CD4-positive, alpha-beta T cell treated with Interleukin-21 for 1 hour (primary cell): Measurements from ENCODE around the gene GOLM1.
A peak's percentile ranks its signal among the peaks of the same experiment; 100 is the strongest.
"Not testable (repeated sequence)": the region's sequence is repeated elsewhere in the genome, so short reads cannot be mapped to it uniquely, and the experiment has no call there.

Source experiments
- DNase-seq: peaks from one replicate; pipeline ENCODE4 v3.0.0-alpha.2; 2020

GOLM1 gene, protein sequence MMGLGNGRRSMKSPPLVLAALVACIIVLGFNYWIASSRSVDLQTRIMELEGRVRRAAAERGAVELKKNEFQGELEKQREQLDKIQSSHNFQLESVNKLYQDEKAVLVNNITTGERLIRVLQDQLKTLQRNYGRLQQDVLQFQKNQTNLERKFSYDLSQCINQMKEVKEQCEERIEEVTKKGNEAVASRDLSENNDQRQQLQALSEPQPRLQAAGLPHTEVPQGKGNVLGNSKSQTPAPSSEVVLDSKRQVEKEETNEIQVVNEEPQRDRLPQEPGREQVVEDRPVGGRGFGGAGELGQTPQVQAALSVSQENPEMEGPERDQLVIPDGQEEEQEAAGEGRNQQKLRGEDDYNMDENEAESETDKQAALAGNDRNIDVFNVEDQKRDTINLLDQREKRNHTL

DNA sequence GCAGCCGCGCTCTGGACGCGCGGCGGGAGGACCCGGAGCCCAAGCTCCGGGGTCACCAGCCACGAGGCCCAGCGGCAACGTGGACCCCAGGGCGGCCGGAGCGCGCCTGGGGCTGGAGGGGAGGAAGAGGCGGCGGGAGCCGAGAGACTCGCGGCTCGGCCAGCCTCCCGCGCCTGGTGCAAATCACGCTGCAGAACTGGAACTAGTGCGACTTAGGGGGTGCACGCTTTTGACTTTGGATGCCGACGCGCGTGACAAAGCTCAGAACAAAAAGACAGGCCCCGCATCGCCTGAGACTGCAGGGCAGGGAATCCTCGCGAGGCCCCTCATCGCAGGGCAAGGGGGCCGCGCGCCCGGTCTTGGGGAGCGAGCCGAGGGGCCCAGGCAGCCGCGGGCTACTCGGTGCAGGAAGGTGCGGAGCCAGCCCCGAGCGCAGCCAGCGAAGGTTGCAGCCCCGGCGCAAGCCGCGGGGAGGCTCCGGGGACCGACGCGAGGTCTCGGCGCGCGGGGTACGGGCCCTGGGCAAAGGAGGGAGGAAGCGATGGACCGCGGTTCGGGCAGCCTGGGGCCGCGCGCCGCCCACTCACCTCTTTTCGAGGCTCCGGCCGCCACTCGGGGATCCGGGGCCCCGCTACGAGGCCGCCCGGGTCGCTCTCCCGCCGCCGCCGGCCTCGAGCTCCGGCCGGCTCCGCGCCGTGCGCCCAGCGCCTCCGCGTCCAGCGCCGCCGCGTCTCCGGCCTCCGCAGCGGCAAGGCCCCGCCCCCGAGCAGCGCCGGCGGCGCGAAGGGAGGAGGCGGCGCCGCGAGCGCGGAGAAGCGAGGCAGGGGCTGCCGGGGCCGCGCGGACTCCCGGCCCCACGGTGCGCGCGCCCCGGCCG, at the start of gene GOLM1:
Gene GOLM1, minus strand, starts transcription at position 735 of the 877 bp plus-strand sequence. CDS start 20,238 bp downstream, outside the sequence.
- DNase-seq: peak; percentile 8

DNA sequence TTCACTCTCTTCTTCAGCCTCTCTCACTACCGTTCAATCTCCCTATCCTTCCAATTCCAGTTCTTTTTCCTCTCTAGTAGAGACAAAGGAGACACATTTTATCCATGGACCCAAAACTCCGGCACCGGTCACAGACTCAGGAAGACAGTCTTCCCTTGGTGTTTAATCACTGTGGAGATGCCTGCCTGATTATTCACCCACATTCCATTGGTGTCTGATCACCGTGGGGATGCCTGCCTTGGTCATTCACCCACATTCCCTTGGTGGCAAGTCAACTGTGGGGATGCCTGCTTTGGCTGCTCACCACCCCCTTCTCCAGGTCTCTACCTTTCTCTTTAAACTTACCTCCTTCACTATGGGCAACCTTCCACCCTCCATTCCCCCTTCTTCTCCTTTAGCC, 47.3 kb upstream of the GOLM1 start:
- not testable (repeated sequence) for DNase-seq

DNA sequence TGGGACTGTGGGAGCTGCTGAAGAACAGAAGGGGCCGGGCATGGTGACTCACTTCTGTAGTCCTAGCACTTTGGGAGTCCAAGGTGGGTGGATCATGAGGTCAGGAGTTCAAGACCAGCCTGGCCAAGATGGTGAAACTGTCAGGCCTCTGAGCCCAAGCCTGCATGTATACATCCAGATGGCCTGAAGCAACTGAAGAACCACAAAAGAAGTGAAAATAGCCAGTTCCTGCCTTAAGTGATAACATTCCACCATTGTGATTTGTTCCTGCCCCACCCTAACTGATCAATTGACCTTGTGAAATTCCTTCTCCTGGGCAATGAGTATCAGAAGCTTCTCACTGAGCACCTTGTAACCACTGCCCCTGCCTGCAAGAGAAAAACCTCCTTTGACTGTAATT, 46.6 kb upstream of the GOLM1 start:
- DNase-seq: not testable (repeated sequence)

DNA sequence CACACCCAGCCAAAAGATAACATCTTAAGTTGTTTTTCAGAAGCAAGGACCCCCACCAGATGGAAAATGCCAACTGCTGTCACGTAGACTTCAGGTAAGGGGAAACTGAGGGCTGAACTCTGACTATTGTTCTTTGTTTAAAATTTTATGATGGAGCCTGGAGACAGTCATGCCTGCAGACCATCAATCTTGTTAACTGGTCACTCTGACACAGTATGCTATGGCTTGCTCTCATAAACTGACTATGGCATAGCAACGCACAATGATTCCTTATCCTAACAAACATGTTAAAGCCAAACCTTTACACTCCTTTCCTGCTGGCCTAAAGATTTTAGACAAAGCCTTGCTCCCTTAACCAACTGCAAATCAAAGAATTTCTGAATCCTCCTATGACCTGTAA, 43.6 kb upstream of the GOLM1 start:
- no peak for DNase-seq

GRCh38 chr9:86141843-86142242, 42.5 kb upstream of the GOLM1 start:
- no peak for DNase-seq

DNA sequence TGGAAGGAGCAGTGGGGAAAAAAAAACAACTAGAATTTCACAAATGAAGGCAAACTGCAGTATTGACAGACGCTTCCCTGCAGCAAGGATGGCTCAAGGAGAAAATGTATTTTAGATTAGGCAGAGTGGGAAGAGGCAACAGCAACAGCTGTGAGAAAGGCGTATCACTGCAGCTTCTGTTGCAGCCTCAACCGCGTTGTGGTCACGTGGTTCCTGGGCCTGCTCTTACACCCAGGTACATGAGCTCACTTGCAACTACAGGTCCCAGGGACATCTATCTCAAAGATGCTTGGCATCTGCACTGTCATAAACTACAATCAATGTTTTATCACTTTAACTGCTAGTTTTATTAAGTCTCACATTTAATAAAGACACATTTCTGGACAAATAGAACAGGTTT, 36.0 kb upstream of the GOLM1 start:
- DNase-seq: no peak

DNA sequence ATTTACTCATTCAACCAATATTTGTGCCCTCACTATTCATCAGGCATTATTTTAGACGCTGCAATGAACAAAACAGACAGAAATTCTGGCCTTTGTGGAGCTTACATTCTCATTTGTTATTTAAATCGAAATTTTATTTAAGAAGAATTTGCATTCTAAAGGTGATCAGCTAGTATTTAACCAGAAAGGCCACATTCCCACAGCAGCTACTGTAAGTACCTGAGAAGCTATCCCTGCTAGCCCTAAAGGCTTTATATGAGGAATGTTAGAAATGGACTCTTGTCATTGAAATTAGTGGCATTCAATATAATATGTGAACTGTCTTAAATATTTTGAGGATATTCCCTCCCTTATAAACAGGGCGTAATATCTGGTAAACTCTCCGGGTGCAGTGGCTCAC, 35.0 kb upstream of the GOLM1 start:
- no peak for DNase-seq

DNA sequence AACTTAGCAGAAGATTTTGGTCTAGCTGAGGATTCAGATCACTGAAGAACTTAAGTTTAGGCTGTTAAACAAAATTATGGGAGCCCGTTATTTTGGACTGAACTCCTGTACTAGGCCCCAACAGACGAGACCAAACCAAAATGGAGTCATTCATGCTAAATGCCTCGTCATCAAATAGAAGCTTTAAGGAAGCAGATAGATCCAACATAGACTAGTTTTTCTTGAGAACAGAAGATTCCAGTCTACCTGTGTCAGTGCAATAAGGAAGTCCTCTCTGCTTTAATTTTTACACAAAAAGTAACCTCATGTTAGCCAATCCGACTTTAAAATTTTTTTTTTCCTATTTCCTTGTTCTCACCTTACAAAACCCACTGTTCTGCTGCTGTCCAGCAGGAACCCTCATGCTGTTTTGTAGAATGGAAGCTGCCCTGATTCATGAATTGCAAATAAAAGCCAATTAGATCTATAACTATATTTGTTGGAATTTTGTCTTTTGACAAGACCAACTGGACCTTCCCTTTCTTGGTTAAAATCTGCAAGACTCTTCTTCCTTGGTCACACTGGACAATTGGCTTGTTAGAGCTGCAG, 29.0 kb upstream of the GOLM1 start:
- no peak for DNase-seq

GRCh38 chr9:86126998-86127972, 27.9 kb upstream of the GOLM1 start:
- DNase-seq: no peak

DNA sequence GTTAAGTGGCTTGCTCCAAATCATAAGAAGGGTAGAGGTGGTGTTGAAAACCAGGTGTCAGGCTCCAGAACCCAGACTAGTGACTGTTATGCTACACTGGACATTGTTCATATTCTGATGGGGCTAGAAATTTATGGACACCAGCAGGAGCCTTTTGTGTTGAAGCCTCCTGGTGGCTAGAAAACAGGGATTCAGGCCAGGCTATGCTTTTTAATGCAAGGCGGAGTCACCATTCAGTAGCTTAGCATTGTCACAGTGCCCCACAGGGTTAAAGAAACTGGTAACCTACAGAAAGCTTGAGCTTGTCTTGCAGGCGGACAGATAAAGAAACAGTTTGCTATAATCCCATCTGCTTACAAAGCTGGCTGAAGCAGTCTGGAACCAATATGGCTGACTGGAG, 23.0 kb upstream of the GOLM1 start:
- DNase-seq: no peak

DNA sequence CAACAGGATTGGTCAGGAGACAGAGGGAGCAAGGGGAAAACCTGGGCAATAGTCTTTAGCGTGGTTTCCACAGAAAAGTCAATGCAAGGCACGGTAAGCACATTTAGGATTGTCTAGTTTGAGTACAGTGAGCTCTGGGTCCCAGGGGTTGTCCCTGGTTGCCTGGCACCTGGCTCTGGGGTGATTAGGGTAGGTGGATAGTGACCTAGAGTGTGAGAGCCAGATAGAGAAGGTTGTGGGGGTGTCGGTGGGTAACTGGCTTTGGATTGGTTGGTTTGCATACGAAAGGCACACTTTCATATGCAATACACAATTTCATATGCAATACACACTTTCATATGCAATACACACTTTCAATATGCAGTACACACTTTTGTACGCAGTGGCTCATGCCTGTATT, 20.1 kb upstream of the GOLM1 start:
- no peak for DNase-seq

GRCh38 chr9:86116425-86116824, 17.1 kb upstream of the GOLM1 start:
- no peak for DNase-seq

DNA sequence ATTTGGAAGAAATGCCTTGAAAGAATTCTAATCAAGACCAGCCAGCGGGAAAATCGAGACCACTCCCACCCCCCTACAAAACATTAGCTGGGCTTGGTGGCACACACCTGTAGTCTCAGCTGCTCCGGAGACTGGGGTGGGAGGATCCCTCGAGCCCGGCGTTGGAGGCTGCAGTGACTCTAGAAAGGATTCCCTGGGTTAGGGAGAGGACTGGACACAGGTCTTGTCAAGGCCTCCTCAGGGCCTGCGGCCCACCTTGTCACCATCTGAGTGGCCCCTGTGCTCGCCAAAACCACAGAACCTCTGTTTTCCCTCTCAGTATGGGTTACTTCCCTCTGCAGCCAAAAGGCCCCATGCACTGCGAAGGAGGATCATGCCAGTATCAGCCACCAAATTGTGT, 16.5 kb upstream of the GOLM1 start:
- no peak for DNase-seq

DNA sequence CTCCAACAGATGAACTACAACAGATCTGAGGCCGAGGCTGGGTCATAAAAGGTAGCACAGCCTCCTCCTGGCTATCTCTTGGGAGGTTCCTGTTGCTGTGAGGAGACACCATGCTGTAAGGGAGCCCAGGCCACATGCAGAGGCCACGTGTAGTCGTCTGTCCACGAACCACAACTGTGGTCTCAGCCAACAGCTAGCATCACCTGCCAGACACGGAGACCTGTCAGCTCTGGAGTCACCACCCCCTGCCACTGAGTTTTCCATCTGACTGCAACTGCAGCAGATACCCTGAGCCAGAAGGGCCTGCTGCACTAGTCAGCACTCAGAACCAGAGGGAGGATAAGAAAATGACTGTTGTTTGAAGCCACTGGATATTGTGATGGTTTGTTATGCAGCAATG, 12.7 kb upstream of the GOLM1 start:
- DNase-seq: no peak

DNA sequence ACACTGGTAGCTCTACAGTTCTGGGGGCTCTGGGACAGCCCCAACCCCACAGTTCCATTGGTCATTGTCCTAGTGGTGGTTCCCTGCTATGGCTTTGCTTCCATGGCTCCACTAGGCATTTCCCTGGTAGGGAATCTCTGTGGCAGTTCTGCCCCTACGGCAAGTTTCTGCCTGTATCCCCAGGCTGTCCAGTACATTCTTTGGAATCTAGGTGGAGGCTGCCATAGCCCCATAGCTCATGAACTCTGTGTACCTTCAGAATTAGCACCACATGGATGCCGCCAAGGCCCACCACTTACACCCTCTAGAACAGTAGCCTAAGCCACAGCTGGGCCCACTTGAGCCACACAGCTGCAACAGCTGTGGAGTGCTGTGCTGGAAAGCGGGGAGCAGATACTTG, 3.3 kb upstream of the GOLM1 start:
- no peak for DNase-seq

DNA sequence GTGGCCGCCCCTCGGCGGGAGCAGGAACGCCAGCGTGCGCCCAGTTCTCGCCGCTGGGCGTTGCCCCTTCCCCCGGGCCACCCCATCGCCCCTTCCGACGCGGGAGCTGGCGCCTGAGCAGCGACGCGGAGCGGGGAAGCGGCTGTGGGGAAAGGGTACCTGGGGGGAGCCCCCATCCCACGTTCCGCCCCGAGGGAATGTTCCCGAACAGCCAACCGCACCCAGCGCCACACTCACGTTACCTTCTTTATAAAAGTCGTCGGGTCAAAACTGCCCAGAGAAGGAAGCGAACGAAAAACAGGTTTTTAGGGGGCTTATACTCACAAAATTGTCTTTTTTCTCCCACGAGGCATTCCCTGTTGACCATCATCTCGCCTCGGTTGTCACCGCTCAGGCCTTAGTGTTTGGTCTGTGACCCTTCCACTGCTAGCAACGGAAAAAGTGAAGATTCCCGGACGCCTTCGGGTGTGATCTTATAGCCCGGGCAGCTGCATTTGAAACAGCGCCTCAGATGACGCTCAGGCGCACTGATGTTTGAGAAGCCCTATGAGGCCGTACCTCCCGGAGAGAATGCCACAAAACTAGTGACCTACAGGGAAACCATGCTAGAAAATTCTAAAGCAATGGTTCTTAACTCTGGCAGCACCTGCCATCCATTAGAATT, 475 bp upstream of the GOLM1 start:
- peak; percentile 15 for DNase-seq

DNA sequence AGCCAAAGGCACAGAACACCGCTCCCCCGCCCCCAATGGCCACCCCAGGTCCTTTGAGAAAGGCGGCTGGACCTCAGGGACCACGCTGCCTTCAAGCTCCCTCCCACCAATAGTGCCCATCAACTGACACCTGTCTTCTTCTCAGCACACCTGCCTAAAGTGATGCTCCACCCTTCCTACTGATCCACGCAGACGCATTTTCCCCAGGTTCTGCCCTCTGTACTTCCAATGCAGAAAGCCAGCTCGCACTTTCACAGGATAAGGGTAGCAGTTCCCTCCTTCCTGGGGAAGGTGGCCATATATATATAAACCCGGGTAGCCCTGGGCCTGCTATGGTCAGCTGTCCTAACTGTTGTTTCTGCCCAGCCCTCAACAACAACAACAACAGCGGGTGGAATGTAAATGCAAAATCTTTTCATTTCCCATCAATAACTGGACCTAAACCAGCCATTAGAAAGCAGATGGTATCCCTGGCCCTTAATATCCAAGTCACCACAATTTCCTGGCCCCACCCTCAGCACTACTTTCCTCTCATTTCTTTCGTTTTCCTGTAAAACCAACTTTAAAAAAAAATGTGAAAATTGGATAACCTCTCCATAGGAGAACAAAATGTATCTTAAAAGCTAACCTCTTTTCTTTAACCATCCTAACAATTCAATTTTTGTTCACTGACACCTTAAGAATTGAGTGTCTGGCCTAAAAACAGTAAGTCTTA, 1.7 kb downstream of the GOLM1 start:
- DNase-seq: no peak

DNA sequence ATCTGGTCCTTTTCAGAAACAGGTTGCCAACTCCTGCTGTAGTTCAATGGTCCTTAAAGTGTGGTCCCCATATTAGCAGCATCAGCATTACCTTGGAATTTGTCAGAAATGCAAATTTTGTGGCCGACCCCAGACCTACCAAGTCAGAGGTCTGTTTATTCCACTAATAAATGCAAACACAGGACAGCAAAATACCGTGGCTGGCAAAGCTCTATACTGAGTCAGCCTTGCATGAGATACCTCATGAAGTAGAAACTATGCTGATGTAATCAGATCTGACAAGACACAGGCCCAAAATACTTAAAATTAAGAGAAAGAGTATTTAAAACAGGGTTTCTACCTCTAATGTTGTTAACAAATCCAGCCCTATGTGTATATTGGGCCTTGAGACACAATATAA, 3.0 kb downstream of the GOLM1 start:
- no peak for DNase-seq

DNA sequence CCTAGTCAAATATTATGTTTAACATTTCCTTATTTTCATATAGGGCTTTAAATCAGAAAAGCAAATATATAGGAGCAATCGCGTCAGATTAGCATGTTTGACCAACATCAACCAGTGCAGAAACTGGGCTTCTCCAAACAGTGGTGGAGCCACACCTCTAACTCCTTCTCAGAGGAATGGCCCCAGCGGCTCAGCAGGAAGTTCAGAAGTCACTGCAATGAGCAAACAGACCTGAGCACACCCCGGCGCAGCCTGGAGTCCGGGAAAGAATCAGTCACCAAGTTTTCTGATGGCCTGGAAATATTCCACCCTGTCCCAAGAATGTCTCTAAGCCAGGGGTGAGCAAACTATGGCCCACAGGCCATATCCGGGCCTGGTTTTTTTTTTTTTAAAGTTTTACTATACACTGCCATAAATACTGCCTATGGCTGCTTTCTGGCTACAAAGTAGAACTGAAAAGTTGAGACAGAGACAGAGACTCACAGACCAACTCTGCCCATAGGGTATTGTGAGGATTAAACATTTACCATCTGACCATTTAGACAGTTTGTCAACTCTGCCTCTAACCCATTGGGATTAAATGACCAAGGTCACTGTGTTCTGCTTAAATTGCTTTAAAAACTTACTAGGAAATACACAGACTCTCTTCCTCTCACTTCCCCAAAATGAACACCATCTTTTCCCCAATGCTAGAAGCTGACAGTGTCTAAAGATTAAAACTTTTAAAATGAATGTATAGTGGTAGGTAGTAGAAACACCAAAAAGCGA, 5.4 kb downstream of the GOLM1 start:
- DNase-seq: no peak

- no peak for DNase-seq
Observed at GRCh38 chr9:86091477-86091876, 7.9 kb downstream of the GOLM1 start.
